ENCODE results near the gene YAP1. TPM values are rescaled to one million over a fixed set of nuclear protein-coding genes. Genes with fewer than 3 reads are reported as not detected.

Gene YAP1
- total and polyA plus RNA-seq, 2 of the 4 experiments (the other 2 are of a cell fraction), result 121 to 251 TPM

- Histone ChIP-seq H3K23ac (ENCODE audit: low read depth, low read length) (no peak overlapping the region), H3K9me3 (ENCODE audit: control insufficient read depth, insufficient read depth, low read length) (no peaks in the 10 kb centered on the region), H3K56ac (ENCODE audit: extremely low read depth, insufficient read depth, low read length) (no peak overlapping the region), H3K4me3 (ENCODE audit: insufficient read depth, low read depth, low read length) (no peak overlapping the region), H3K9ac (ENCODE audit: low read depth, low read length) (no peak overlapping the region), H3K27ac (ENCODE audit: insufficient read depth, low read length) (no peak overlapping the region), H4K5ac (ENCODE audit: low read depth, low read length) (no peak overlapping the region), H3K4me2 (ENCODE audit: low read depth, low read length) (no peak overlapping the region), H2AFZ (replicated peaks; ENCODE audit: low read length, poor library complexity) (no peak overlapping the region), H3K18ac (ENCODE audit: low read depth, low read length) (no peak overlapping the region), H2AK9ac (replicated peaks; ENCODE audit: low read depth, low read length, poor library complexity) (no peak overlapping the region), H2AK5ac (ENCODE audit: low read depth, low read length) (no peak overlapping the region), H3K4me1 (ENCODE audit: control insufficient read depth, insufficient read depth, low read length) (peaks cover 7% of the 10 kb centered on the region), H3K79me1 (ENCODE audit: low read depth in 1 of 2, low read length in 2 of 2) (peaks cover 20 to 66% of the 10 kb centered on the region in 2 experiments), H2BK120ac (ENCODE audit: low read depth, low read length) (no peak overlapping the region), H4K91ac (ENCODE audit: insufficient read depth, low read depth, low read length) (no peak overlapping the region), H3K36me3 (ENCODE audit: control insufficient read depth, insufficient read depth, low read length) (peaks cover 2% of the 10 kb centered on the region), H4K8ac (ENCODE audit: low read depth in 2 of 2, low read length in 2 of 2) (no peak overlapping the region), H4K20me1 (ENCODE audit: insufficient read depth, low read length) (peaks cover 7% of the 10 kb centered on the region; the same call in 1 of the 2 replicates), H2BK15ac (ENCODE audit: low read depth, low read length) (no peak overlapping the region), H3K14ac (replicated peaks; ENCODE audit: low read depth, low read length) (no peak overlapping the region), H2BK5ac (ENCODE audit: low read depth, low read length, poor library complexity, severe bottlenecking) (no peak overlapping the region), H3K9me1 (ENCODE audit: insufficient read depth, low read length) (peaks cover under 1% of the 10 kb centered on the region), H3K27me3 (ENCODE audit: control insufficient read depth, insufficient read depth, low read length) (no peaks in the 10 kb centered on the region), H2BK20ac (ENCODE audit: low read depth, low read length) (no peak overlapping the region), H3K4ac (ENCODE audit: low read depth, low read length) (no peak overlapping the region)
- in situ Hi-C loops (cut with MboI; ENCODE audit: low sequenced_read_pairs), result no loop called here
- BruUV-seq (replicated peaks), result no TSS peak
- TF ChIP-seq FOS (IDR thresholded peaks at IDR 0.05; ENCODE audit: low read depth, low read length) (0 out of 2 replicates have a peak, but pooled peaks have one; percentile 21), SMC3 (IDR thresholded peaks at IDR 0.05; ENCODE audit: low read depth, low read length) (no peak)
- intact Hi-C loops (cut with micrococcal nuclease), result no loop called here
- peak; percentile 58; the same call in 1 of the 2 replicates for ATAC-seq (ENCODE audit: low read depth)
- POLR2A ChIA-PET (ENCODE audit: unreplicated experiment), result no interaction called here
- CTCF ChIA-PET, result interaction anchor here (0.6 to 1.0 kb wide), 2 partner anchors 9 to 48 kb away, joined by 3 read pairs; no protein-coding TSS in a partner anchor
- peak; percentile 56 for DNase-seq
- dilution Hi-C loops (cut with HindIII; ENCODE audit: low sequenced_read_pairs, unreplicated experiment), result no loop called here
- WGBS, 2 experiments (ENCODE audit: extremely low coverage in 2 of 2, insufficient read length in 1 of 2), result no CpG with 5 or more reads among the region's 3 CpGs
Observed at GRCh38 chr11:102196816-102197215, 86.6 kb downstream of the YAP1 start.
